Neutrophil (primary cell): ENCODE results near the gene TSPYL1.

Experiments used
- H3K27ac ChIP-seq: fragments of 200-600 bp; sonication (generic); 2 replicates; pipeline ENCODE4 v1.5.1; 2016; ENCODE audit warnings: mild to moderate bottlenecking, moderate library complexity
- H3K27me3 ChIP-seq: fragments of 200-600 bp; sonication (generic); 2 replicates; pipeline ENCODE4 v1.6.0; 2016; ENCODE audit warnings: mild to moderate bottlenecking
- H3K36me3 ChIP-seq: fragments of 200-600 bp; sonication (generic); 2 replicates; pipeline ENCODE4 v1.5.1; 2017
- H3K4me1 ChIP-seq, 2 experiments: fragments of 200-600 bp in 1 of 2; sonication (generic) in 1 of 2; 1 replicate in 1 of 2; 2 replicates in 1 of 2; pipeline versions ENCODE4 v1.5.1 to v1.6.1; 2013 to 2016; ENCODE audit warnings: low read depth in 1 of 2, low read length in 1 of 2, mild to moderate bottlenecking in 1 of 2, moderate library complexity in 1 of 2; ENCODE audit not compliant: control insufficient read depth in 1 of 2, insufficient read depth in 1 of 2
- H3K4me3 ChIP-seq, 2 experiments: fragments of 200-600 bp in 1 of 2; sonication (generic) in 1 of 2; 1 replicate in 1 of 2; 2 replicates in 1 of 2; pipeline ENCODE4 v1.5.1; 2013 to 2016; ENCODE audit warnings: low read depth in 1 of 2, low read length in 1 of 2, mild to moderate bottlenecking in 1 of 2, moderate library complexity in 1 of 2
- H3K9me3 ChIP-seq: fragments of 200-600 bp; sonication (generic); 2 replicates; pipeline ENCODE4 v1.5.1; 2016
- TF ChIP-seq, protein P1 (sequence below): fragments of 200-600 bp; sonication (generic); IDR thresholded peaks from 2 replicates; pipeline ENCODE4 v1.5.1; 2016; ENCODE audit warnings: antibody characterized with exemption

Gene TSPYL1

GRCh38 chr6:116239856-116240255 is 39.9 kb downstream of the TSPYL1 start:
- H3K9me3 ChIP-seq = no peaks in the 10 kb centered on the region
- H3K27me3 ChIP-seq = no peaks in the 10 kb centered on the region
- peaks cover 4% of the 10 kb centered on the region for H3K36me3 ChIP-seq
- H3K4me3 ChIP-seq = no peak overlapping the region
- peaks cover 8 to 18% of the 10 kb centered on the region in 2 experiments for H3K4me1 ChIP-seq
- H3K27ac ChIP-seq = no peak overlapping the region
- TF ChIP-seq, protein P1, sequence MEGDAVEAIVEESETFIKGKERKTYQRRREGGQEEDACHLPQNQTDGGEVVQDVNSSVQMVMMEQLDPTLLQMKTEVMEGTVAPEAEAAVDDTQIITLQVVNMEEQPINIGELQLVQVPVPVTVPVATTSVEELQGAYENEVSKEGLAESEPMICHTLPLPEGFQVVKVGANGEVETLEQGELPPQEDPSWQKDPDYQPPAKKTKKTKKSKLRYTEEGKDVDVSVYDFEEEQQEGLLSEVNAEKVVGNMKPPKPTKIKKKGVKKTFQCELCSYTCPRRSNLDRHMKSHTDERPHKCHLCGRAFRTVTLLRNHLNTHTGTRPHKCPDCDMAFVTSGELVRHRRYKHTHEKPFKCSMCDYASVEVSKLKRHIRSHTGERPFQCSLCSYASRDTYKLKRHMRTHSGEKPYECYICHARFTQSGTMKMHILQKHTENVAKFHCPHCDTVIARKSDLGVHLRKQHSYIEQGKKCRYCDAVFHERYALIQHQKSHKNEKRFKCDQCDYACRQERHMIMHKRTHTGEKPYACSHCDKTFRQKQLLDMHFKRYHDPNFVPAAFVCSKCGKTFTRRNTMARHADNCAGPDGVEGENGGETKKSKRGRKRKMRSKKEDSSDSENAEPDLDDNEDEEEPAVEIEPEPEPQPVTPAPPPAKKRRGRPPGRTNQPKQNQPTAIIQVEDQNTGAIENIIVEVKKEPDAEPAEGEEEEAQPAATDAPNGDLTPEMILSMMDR = no peak

GRCh38 chr6:116239256-116239655 is 40.5 kb downstream of the TSPYL1 start:
- TF ChIP-seq, protein P1 = no peak
- Histone ChIP-seq H3K36me3 (peaks cover 5% of the 10 kb centered on the region), H3K4me1 (peaks cover 8 to 18% of the 10 kb centered on the region in 2 experiments), H3K9me3 (no peaks in the 10 kb centered on the region), H3K27ac (no peak overlapping the region), H3K4me3 (no peak overlapping the region), H3K27me3 (no peaks in the 10 kb centered on the region)

DNA sequence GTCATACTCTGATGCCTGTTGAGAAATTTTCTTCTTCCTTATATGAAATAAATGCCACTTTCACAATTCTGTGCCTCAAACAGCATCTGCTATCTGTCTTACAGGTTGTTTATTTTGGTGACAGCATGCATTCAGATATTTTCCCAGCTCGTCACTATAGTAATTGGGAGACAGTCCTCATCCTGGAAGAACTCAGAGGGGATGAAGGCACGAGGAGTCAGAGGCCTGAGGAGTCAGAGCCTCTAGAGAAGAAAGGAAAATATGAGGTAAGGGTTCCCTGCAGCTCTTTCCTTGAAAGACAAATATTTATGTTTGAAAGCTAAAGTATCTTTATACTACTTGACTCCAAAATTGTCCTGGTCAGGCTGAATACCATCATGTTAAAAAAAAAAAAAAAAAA is 41.6 kb downstream of the TSPYL1 start:
- no peak overlapping the region for H3K4me3 ChIP-seq
- TF ChIP-seq, protein P1 = no peak
- peaks cover 3% of the 10 kb centered on the region for H3K36me3 ChIP-seq
- no peaks in the 10 kb centered on the region for H3K9me3 ChIP-seq
- H3K27me3 ChIP-seq = no peaks in the 10 kb centered on the region
- H3K4me1 ChIP-seq = peaks cover 8 to 18% of the 10 kb centered on the region in 2 experiments
- peak overlapping the region; percentile 67 for H3K27ac ChIP-seq

GRCh38 chr6:116234689-116235088 is 45.0 kb downstream of the TSPYL1 start:
- Histone ChIP-seq H3K4me1 (peaks cover 8 to 18% of the 10 kb centered on the region in 2 experiments), H3K27ac (no peak overlapping the region), H3K27me3 (no peaks in the 10 kb centered on the region), H3K4me3 (no peak overlapping the region), H3K36me3 (peaks cover 5% of the 10 kb centered on the region), H3K9me3 (no peaks in the 10 kb centered on the region)
- TF ChIP-seq, protein P1 = no peak

DNA sequence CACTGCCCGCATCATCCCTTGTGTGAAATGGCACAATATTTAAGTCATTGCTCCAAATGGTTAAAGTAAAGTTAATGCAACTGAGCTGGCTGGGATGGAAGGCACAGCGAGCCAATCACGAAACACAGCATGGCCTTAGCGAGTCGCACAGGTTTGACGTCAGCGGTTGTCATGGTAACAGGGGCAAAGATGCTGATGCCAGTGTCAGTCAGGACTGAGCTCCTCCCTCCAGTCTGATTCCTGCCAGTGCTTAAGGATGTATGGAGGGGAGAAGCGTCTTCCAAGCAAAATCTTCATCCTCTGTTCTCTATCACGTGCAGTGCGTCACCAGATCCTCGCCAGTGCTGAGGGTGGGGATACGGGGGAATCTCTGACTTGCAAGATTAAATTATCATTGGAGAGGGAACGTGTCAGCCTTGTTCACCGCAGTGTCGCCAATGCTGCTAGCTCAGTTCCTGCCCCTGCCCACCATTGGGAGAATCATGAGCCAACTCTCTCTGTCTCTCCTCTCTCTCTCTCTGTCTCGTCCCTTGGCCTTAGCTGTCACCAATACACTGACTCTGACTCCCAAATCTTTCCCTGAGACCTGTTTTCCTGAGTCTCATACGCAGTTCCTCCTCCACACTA is 50.3 kb downstream of the TSPYL1 start:
- no peak overlapping the region for H3K4me3 ChIP-seq
- no peak overlapping the region for H3K27ac ChIP-seq

More for the DNA sequence above, 50.3 kb downstream of the TSPYL1 start:
- Histone ChIP-seq H3K36me3 (peaks cover 10% of the 10 kb centered on the region), H3K9me3 (no peaks in the 10 kb centered on the region), H3K27me3 (no peaks in the 10 kb centered on the region), H3K4me1 (peaks cover 0 to 5% of the 10 kb centered on the region in 2 experiments)
- TF ChIP-seq, protein P1 = no peak
